OCI-LY7 (cell line): ENCODE data around the gene STMND1. TPM values are rescaled to one million over a fixed set of nuclear protein-coding genes. Genes with fewer than 3 reads are reported as not detected.
"Not testable (repeated sequence)": the region's sequence is repeated elsewhere in the genome, so short reads cannot be mapped to it uniquely, and the experiment has no call there.

ENCODE experiments used
- BruUV-seq: library from RNA; stranded (reverse); fragments of 400-500 nt; replicated peaks from 2 replicates; lab custom pipeline; 2021; lab: Mats Ljungman, UMichigan
- CTCF ChIA-PET: fragments of 300-600 bp; sonication (Branson Sonifier 250); formaldehyde crosslinking; loops from one replicate; lab custom pipeline; 2022; ENCODE audit warnings: antibody characterized with exemption; ENCODE audit not compliant: unreplicated experiment; lab: Charles Lee
- POLR2A ChIA-PET: fragments of 300-600 bp; sonication (Branson Sonifier 250); formaldehyde crosslinking; loops from one replicate; lab custom pipeline; 2022; ENCODE audit warnings: antibody characterized with exemption; lab: Charles Lee
- DNase-seq: peaks from one replicate; pipeline ENCODE4 v3.0.0-alpha.2; 2015; ENCODE audit warnings: low spot score
- H2AFZ ChIP-seq: fragments of 200-600 bp; sonication (generic), shearing (Covaris generic); 2 replicates; pipeline ENCODE4 v1.6.1; 2014; ENCODE audit warnings: mild to moderate bottlenecking, antibody characterized with exemption, low read length, moderate library complexity
- H3K27ac ChIP-seq: fragments of 200-600 bp; sonication (generic); 2 replicates; pipeline ENCODE4 v1.5.1; 2014; ENCODE audit warnings: mixed run types, low read depth, mild to moderate bottlenecking, moderate library complexity, low read length, inconsistent platforms; ENCODE audit not compliant: poor library complexity, severe bottlenecking
- H3K36me3 ChIP-seq: fragments of 200-600 bp; sonication (generic); 2 replicates; pipeline ENCODE4 v1.6.1; 2014; ENCODE audit warnings: mild to moderate bottlenecking, antibody characterized with exemption, low read length, moderate library complexity, mixed read lengths; ENCODE audit not compliant: insufficient read depth
- H3K4me1 ChIP-seq: fragments of 200-600 bp; sonication (generic); 2 replicates; pipeline ENCODE4 v1.5.1; 2014; ENCODE audit warnings: mild to moderate bottlenecking, low read length; ENCODE audit not compliant: insufficient read depth, poor library complexity, severe bottlenecking
- H3K4me2 ChIP-seq: fragments of 200-600 bp; sonication (generic); 2 replicates; pipeline ENCODE4 v1.6.1; 2014; ENCODE audit warnings: mild to moderate bottlenecking, low read length
- H3K4me3 ChIP-seq: fragments of 200-600 bp; sonication (generic); 2 replicates; pipeline ENCODE4 v1.5.1; 2014; ENCODE audit warnings: mild to moderate bottlenecking, low read depth, low read length; ENCODE audit not compliant: poor library complexity, severe bottlenecking
- H3K79me2 ChIP-seq: fragments of 200-600 bp; sonication (generic); 2 replicates; pipeline ENCODE4 v1.6.1; 2016; ENCODE audit warnings: low read depth, mild to moderate bottlenecking, low read length, moderate library complexity, mixed read lengths; ENCODE audit not compliant: insufficient read depth
- H3K9me2 ChIP-seq: fragments of 200-600 bp; sonication (generic); 2 replicates; pipeline ENCODE4 v1.6.1; 2016; ENCODE audit warnings: mild to moderate bottlenecking, low read length, mixed read lengths; ENCODE audit not compliant: insufficient read depth
- H3K9me3 ChIP-seq: fragments of 200-600 bp; sonication (generic); 2 replicates; pipeline ENCODE4 v1.6.1; 2014; ENCODE audit warnings: mild to moderate bottlenecking, mixed run types, low read length, mixed read lengths
- H4K20me1 ChIP-seq: fragments of 200-600 bp; sonication (generic); 2 replicates; pipeline ENCODE4 v1.6.1; 2014; ENCODE audit warnings: mild to moderate bottlenecking, antibody characterized with exemption, low read length, moderate library complexity, mixed read lengths; ENCODE audit not compliant: insufficient read depth
- CTCF ChIP-seq: fragments of 200-600 bp; sonication (generic); conservative IDR thresholded peaks from 2 replicates; pipeline ENCODE4 v1.5.1; 2014; ENCODE audit warnings: mild to moderate bottlenecking, antibody characterized with exemption, low read length, moderate library complexity, mixed read lengths
- EZH2phosphoT487 ChIP-seq: fragments of 200-600 bp; sonication (generic); IDR thresholded peaks from 2 replicates; pipeline ENCODE4 v1.6.1; 2018; ENCODE audit warnings: low read depth, borderline replicate concordance, mild to moderate bottlenecking, mixed run types, antibody characterized with exemption, low read length, moderate library complexity, mixed read lengths
- intact Hi-C: fragments of 100-400 bp; cut with micrococcal nuclease; formaldehyde crosslinking; loops from one replicate; pipeline ENCODE4 v1.10.0; 2022; ENCODE audit not compliant: unreplicated experiment
- total RNA-seq, 2 experiments: library from RNA; depleted of rRNA in 1 of 2; stranded (reverse); fragments of >200 nt in 1 of 2; shearing (Covaris generic) in 1 of 2; gene quantifications; 2 replicates each; pipeline ENCODE4 v1.2.3, GENCODE V29; 2014 to 2022

Gene STMND1
- total RNA-seq, 2 experiments from 2014 or later: not detected

DNA sequence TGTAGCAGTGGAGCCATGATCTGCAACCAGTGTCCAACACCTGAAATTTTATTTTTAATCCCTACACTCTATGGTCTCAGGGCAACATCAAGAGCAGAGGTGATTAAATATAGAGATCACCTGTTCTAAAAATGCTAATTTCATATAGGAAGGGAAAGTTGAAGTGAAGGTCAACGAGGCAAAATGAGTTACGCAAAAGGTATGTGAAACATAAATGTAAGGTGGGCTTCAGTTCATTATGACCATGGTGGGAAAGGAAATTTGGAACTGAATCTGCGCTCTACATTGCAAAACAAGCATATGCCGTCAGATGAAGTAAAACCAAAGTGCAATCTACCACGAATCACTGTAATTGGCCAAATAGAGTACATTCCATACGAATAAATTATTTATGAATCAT is 35.2 kb upstream of the STMND1 start:
- ChIA-PET POLR2A (interaction anchor here (0.9 kb wide), 1 partner anchor 17 kb away, joined by 3 read pairs; no protein-coding TSS in a partner anchor), CTCF (no interaction called here)
- H3K4me3 ChIP-seq: no peak overlapping the region
- no peaks in the 10 kb centered on the region for H3K79me2 ChIP-seq
- H3K9me2 ChIP-seq: no peaks in the 10 kb centered on the region
- H3K36me3 ChIP-seq: no peaks in the 10 kb centered on the region
- intact Hi-C loops: no loop called here
- TF ChIP-seq CTCF (no peak), EZH2phosphoT487 (no peak)
- DNase-seq: no peak
- no peak overlapping the region for H3K27ac ChIP-seq
- no peak overlapping the region for H3K4me2 ChIP-seq
- H3K9me3 ChIP-seq: no peaks in the 10 kb centered on the region
- H4K20me1 ChIP-seq: no peaks in the 10 kb centered on the region
- BruUV-seq: no TSS peak
- H3K4me1 ChIP-seq: no peaks in the 10 kb centered on the region
- H2AFZ ChIP-seq: no peak overlapping the region

GRCh38 chr6:17068972-17069371 is 32.9 kb upstream of the STMND1 start:
- H3K9me3 ChIP-seq, H3K4me3 ChIP-seq, CTCF ChIA-PET, H3K4me1 ChIP-seq, DNase-seq, BruUV-seq, H4K20me1 ChIP-seq, POLR2A ChIA-PET, H3K9me2 ChIP-seq, H3K4me2 ChIP-seq, H3K79me2 ChIP-seq, H3K36me3 ChIP-seq, intact Hi-C loops, H3K27ac ChIP-seq, H2AFZ ChIP-seq: not testable (repeated sequence)

- DNase-seq, H3K36me3 ChIP-seq, H3K4me1 ChIP-seq, H3K9me2 ChIP-seq, POLR2A ChIA-PET, H3K4me3 ChIP-seq, BruUV-seq, H4K20me1 ChIP-seq, H3K27ac ChIP-seq, H3K79me2 ChIP-seq, H3K4me2 ChIP-seq, H2AFZ ChIP-seq, CTCF ChIA-PET, intact Hi-C loops, H3K9me3 ChIP-seq: not testable (repeated sequence)
Measured at GRCh38 chr6:17070400-17070799, 31.4 kb upstream of the STMND1 start.

DNA sequence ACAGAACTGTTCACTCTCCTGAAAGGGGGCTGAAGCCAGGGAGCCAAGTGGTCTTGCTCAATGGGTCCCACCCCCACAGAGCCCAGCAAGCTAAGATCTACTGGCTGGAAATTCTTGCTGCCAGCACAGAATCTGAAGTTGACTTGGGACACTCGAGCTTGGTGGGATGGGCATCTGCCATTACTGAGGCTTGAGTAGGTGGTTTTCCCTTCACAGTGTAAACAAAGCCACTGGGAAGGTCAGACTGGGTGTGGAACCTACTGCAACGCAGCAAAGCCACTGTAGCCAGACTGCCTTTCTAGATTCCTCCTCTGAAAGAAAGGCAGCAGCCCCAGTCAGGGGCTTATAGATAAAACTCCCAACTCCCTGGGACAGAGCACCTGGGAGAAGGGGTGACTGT is 28.3 kb upstream of the STMND1 start:
- POLR2A ChIA-PET, BruUV-seq, H3K4me3 ChIP-seq, CTCF ChIA-PET, H3K4me2 ChIP-seq, H3K79me2 ChIP-seq, H3K9me2 ChIP-seq, intact Hi-C loops, H3K27ac ChIP-seq, H4K20me1 ChIP-seq, H3K36me3 ChIP-seq, H2AFZ ChIP-seq, H3K9me3 ChIP-seq, DNase-seq, H3K4me1 ChIP-seq: not testable (repeated sequence)
